GM13977 (cell line): ENCODE results near the gene PHF23.

ENCODE experiments used
- DNase-seq: peaks from one replicate; pipeline ENCODE4 v3.0.0; 2012; ENCODE audit warnings: low spot score
- CTCF ChIP-seq: IDR thresholded peaks from 2 replicates; pipeline ENCODE4 v1.5.1; 2012; ENCODE audit warnings: mild to moderate bottlenecking, control low read depth; ENCODE audit not compliant: insufficient read depth; ENCODE audit errors: extremely low read depth, missing control alignments
- in situ Hi-C: fragments of 300-500 bp; cut with MboI; formaldehyde crosslinking; loops from one replicate; pipeline ENCODE4 v1.12.0; 2022; ENCODE audit warnings: low sequenced_read_pairs, low pct_unique_long_range_greater_than_20kb, mixed read lengths, inconsistent platforms; ENCODE audit not compliant: unreplicated experiment

The PHF23 gene

GRCh38 chr17:7237761-7238419 is 1.4 kb downstream of the PHF23 start:
- in situ Hi-C loops: no loop called here
- TF ChIP-seq CTCF: no peak
- DNase-seq: peak; percentile 92

GRCh38 chr17:7237266-7237760 is 1.9 kb downstream of the PHF23 start:
- no peak for DNase-seq
- in situ Hi-C loops: no loop called here
- no peak for TF ChIP-seq CTCF

GRCh38 chr17:7236808-7237207 is 2.4 kb downstream of the PHF23 start:
- TF ChIP-seq CTCF: no peak
- DNase-seq: no peak
- in situ Hi-C loops: no loop called here

DNA sequence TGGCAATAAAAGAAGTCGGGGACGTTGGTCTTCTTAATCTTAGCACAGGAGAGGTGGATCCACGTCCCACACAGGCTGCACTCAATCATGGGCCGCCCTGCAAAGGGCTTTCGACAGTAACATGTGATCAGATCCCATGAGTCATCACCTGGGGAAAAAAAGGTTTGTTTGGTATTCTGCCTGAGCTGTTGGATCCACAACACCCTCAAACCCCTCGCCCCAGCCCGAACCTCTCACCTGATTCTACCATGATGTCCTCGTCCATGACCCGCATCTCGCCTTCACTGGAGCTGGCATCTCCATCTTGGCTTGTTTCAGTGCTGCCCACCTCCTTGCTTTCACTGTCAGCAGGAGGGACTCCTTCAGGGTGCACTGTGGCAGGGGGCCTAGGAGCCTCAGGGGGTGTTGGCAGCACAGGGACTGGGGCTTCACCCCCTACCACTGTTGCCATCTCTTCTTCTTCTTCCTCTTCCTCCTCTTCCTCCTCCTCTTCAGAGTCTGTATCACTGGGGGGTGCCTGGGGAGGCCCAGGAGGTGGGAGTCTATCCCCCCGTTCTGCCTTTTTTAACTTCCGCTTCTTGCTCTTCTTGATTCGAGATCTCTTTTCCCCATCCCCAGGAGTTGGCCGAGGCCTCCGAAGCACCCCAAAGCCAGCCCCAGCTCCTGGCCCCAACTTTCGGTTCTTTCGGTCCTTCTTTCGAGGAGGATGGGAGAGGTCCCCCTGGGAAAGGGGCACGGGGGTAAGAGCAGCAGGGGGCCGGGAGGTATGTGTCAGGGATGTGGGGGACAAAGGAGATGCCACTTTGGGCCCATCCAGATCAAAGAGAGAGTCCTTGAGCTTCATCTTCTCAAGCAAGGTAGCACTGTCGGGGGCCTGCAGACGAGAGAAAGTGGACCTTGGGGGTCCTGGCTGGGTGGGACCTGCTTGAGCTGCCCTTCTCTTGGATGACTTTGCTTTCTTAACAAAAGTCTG is 3.3 kb downstream of the PHF23 start:
- no peak for DNase-seq
- TF ChIP-seq CTCF: no peak
- in situ Hi-C loops: no loop called here

DNA sequence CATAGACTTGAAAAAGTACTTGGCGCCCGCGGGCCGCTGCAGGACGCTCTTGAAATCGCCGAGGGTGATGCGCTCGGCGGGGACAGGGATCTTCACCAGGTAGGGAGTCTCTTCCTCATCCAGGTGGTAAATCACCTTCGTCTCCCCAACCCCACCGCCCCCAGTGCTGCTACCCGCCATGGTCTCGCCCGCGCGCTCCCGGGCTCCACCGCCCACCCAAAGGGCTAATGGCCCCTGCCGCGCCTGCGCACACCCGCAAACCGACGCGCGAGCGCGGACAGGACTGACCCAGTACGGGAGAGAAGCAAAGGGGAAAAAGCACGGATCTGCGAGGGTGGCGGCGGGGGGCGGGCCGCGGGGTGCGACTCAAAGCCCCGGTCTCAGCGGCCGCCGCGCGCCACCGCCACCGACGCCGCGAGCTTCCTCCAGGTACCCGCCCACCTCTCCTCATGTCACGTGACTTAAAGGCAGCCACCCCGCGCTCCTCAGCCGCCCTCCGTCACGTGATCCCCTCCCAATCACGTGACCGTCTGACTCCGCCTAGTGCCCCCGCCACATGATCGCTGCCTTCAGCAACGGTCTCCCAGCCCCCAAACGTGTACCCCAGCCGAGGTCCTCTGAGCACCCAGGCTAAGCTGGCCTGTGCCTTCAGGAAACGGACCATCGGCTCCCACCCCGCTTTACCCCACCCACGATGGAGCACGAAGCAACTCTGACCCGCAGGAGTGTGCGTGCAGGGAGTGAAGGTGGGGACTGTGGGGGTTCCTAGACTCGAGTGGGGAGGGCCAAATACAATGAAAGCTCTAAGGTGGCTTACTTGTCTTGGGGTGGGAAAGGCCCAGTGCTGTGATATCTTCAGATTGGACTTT is 4.9 kb downstream of the PHF23 start, which contains the start of gene DVL2:
TSS of gene DVL2 (minus strand) at position 435 of the 869 bp plus-strand sequence. CDS start at position 180, 255 bp downstream.
- peak; percentile 98 for DNase-seq
- TF ChIP-seq CTCF: no peak

DNA sequence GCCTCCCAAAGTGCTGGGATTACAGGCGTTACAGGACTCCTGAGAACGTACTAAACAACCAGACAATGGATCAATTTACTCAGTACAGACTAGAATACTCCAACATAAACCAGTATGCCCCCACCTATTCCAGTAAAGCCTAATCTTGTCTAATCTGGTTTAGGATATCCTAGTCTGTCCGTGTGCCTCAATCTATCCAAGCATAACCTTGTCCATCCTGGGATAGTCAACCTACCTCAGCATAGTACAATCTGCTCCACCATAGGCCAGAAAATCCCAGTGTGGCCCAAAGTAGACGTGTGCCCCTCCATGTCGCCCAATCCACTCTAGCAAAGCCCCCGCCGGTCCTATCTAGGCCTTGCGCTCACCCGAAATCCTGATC is 5.6 kb downstream of the PHF23 start:
- in situ Hi-C loops: no loop called here
- no peak for TF ChIP-seq CTCF
- no peak for DNase-seq

More for the DNA sequence above, 4.9 kb downstream of the PHF23 start, which contains the start of gene DVL2:
- in situ Hi-C loops: no loop called here
